NCI-H510A treated with DMSO at 0.1 percent for 48 hours (cell line): ENCODE measurements around the gene HDAC7.

Experiments
- DNase-seq: peaks from one replicate; lab custom pipeline; 2025; lab: John Stamatoyannopoulos, UW

HDAC7 gene

DNA sequence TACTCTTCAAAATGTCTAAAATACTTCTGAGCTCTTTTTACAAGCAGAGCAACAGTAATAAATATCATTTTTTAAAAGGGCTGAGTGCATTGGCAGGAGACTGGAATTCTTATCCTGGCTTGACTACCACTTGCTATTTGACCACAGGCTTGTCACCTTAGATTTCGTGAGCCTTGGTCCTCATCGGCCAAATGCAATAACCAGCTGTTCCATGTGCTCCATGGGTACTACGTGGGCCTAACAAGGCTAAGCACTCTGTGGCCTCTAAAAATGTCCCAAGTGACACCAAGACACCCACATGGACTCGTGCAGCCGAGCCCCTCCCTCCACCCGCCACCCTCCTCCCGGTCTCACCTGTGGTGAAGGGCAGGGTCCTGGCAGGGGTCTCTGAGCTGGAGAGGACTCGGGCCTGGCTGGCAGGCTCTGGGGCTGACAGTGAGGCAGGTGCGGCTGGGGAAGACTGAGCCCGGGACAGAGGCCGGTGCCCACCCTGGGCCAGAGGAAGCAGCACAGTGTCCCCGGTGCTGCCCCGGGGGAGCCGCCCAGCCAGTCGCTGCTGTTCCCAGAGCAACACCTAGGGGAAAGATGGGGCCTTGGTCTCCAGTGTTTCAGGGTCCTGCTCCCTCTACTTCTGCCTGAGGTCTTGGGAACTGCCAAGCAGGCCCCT is 26.6 kb downstream of the HDAC7 start:
- no peak for DNase-seq

DNA sequence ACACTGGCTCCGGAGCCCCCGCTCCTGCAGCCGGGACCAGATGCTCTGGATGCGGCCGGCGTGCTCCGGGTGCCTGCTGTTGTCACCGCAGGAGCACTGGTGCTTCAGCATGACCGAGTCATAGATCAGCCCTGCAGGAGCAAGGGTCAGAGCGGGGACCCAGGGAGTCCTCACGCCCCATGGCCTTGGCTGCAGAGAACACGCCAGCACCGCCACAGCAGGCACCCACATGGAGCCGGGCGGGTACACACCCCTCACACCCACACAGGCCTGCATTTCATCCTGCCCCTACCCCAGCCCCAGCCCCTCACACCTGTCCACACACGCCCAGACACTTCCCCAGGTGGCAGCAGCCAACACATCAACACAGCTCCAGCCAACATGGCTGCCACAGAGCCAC is 27.8 kb downstream of the HDAC7 start:
- no peak for DNase-seq

DNA sequence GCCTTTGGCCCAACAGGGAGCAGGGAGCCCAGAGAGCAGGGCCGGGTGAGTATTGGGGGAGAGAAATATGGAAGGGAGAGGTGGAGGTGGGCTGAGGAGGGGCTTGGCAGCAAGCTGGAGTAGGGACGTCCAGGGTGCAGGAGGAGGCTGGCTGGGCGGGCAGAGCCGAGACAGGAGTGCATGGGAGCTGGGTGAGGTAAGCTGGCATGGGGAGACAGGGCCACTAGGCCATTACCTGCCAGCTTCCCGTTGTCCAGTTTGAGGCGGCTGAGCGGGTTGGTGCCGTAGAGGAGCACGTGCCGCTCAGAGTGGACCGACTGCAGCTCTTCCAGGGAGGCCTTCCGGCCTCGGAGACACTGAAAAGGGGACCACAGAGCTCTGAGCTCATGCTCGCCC is 28.4 kb downstream of the HDAC7 start:
- no peak for DNase-seq

DNA sequence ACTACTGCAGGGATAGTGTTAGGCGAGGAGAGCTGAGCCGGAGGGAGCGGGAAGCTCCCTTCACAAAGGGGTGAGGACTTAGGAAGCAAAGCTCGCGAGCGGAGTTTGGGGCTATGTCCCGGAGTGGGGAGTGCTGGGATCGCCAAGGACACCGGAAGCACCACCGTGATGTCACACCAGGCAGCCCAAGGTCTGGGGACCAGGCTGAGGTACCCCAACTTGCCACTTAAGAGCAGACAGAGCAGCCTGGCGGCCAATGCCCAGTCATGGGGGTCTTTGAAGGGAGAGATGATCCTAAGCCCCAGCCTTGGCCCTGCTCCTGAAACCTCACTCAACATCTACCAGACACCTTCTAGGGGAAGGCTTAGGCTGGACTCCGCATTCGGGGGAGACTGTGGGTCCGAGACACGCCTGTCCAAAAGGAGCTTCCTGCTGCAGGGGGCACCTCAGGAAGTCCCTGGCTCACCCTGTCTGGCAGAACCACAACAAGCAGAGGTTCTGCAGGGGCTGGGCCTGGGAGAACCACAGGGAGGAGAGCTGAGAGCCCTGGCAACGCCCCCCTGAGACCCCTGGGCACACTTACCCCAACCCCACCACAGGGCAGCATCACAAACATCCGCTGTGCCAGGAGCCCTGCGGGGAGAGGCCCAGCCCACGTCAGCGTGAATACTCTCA is 28.9 kb downstream of the HDAC7 start:
- DNase-seq, result no peak

DNA sequence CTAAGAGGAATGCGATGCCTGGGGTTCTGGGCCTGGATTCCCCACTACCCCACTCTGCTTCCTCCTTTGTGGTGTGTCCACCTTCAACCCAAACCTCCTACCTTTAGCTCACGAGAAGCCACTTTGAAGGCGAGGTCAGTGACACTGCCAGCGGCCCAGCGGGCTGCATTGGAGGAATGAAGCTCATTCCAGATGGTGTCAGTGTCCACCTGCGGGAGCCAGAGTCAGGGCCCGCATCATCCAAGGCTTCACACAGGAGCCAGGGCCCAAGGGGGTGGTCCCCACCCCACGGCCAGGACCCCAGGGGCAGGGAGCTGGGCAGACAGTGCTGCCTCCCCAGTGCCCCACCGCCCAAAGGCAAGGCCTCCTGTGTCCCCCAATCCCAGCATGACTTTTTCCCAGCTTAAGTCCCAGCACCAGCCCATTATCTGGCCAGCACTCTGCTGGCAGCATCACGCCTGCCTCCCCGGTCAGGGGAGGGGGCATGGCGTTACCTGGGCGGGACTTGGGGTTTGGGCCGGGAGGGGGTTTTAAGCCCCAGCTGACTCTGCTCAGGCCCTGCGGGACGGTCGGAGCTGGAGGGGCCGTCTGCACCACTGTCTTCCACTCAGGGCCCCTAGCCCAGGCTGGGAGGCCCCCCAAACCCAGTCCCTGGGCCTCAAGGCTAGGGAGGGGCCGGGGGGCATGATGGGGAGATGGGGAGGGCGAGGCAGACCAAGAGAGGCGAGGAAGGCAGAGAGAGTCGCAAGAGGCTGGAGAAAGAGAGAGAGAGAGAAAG is 29.8 kb downstream of the HDAC7 start:
- DNase-seq, result no peak

DNA sequence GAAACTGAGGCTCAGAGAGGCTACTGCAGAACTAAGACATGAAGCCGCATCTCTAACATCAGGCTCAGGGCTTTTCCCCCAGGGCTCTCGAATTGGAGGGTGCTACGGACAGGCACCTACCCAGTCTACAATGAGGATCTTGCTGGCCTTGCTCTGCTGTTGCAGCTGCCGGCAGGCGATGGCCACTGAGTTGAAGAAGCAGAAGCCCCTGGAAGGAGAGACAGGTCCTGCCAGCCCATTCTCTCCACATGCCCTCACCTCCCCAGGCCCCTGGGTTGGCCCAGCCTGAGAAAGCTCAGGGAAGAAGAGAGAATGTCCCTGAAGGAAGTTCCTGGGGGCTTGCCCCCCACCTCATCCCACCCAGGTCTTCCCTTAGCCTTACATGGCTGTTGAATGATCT is 30.6 kb downstream of the HDAC7 start:
- DNase-seq, result no peak

- no peak for DNase-seq
Measured at GRCh38 chr12:47787596-47788319, 31.9 kb downstream of the HDAC7 start.

DNA sequence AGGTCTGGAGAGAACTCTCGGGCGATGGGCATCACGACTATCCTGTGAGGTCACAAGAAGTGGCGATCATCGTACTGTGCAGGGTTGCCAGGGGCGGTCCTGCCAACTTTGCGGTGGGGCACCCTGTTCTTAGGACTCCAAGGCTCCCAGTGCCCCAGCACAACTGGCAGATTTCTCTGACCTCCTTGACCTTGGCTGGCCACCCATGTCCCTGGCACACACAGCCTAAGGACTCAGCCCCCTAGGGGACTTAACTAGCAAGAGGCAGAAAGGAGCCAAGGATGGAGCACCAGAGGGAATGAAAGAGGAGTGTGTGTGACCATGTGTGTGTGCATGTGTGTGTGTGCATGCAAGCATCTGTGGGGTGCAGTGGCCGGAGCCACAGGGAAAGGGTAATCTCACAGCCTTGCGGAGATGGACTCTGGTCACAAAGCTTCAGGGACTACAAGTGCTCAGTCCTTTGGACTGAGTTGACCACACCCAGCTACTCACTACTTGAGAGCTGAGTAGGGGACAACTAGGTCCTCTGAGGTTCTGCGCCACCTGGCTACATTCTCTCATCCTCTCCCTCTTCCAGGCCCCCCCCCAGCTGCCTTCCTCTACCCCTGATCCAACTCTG is 32.9 kb downstream of the HDAC7 start:
- no peak for DNase-seq

- DNase-seq, result no peak
Measured at GRCh38 chr12:47785887-47786661, 33.6 kb downstream of the HDAC7 start.

- DNase-seq, result no peak
Measured at GRCh38 chr12:47785036-47785886, 34.4 kb downstream of the HDAC7 start.

- DNase-seq, result no peak
Measured at GRCh38 chr12:47783821-47784819, 35.6 kb downstream of the HDAC7 start.

GRCh38 chr12:47783024-47783755 is 36.5 kb downstream of the HDAC7 start:
- DNase-seq, result no peak

DNA sequence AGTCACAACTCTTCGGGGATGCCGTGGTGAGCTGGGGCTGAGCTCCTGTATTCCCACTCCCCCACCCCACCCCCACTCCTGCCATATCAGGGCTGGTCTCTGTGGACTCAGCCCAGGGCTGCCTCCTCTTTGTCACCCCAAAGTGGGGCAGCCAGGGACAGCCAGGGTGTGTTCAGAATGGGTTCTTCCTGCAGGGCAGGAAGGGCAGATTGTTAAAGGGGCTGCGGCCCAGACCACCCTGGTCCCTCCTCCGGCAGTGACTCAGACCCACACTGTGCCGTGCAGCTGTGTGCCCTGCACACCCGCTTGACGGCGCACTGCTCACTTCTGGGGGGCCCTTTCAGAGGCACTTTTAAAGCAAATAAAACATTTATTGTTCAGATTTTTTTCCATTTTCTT is 37.3 kb downstream of the HDAC7 start:
- no peak for DNase-seq

DNA sequence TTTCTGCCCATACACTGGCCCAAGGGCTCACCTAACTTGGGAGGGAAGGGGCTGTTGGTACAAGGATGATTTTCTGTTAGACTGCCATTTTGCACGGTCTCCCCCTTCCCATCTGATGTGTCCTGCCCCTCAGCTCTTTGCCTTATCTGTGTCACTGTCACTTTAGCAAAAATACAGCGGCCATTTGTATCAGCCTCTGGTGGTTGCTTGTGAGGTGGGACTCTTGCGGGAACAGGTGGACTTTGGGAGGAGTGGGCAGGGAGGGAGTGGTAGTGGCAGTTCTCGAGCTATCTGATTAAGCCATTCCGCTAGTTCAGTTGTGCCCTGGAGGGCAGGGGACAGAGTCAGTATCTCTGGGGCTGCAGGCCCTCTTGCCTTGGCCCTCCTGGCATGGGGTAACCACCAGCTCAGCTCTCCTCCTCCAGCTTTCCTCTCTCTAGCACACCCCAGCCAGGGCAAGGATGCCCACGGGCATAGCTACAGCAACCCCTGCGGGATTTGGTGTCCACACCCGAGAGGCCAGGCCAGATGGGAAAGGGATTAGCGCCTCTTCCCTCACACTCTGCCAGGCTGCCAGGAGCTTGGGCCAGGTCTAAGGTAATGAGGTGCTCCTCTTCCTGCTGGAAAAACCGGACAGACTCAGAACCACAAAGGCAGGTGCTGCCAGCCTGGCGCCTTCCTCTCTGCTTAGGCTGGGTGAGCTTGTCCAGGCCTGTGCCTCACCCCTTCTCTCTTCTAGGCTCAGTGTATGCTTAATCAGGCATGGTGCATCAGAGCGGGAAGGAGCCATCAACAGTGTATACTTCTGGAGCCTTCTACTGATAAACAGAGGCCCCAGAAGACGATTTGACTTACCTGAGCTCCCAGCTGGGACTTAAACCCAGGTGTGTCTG is 38.0 kb downstream of the HDAC7 start:
- peak; percentile 71 for DNase-seq

DNA sequence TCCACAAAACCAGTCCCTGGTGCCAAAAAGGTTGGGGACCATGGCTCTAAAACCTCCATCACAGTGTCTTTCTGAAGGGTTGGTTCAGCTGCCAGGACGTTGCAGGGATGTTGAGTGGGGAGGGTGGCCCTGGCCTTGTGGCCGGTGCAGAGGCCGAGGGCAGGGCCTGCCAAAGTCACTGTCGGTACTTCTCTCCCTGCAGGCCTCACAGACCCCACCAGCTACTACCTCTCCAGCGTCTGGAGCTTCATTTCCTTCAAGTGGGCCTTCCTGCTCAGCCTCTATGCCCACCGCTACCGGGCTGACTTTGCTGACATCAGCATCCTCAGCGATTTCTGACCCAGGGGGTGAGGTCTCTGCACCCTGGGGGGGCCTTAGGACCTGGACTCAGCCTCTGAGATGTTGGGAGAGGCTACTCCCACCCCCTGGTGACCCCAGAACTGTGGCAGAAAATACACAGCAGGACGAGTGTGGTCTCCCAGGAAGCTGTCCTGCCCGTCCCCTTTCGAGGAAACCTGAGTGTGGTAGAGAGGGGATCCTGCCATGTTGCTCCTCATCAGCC is 39.7 kb downstream of the HDAC7 start:
- no peak for DNase-seq

DNA sequence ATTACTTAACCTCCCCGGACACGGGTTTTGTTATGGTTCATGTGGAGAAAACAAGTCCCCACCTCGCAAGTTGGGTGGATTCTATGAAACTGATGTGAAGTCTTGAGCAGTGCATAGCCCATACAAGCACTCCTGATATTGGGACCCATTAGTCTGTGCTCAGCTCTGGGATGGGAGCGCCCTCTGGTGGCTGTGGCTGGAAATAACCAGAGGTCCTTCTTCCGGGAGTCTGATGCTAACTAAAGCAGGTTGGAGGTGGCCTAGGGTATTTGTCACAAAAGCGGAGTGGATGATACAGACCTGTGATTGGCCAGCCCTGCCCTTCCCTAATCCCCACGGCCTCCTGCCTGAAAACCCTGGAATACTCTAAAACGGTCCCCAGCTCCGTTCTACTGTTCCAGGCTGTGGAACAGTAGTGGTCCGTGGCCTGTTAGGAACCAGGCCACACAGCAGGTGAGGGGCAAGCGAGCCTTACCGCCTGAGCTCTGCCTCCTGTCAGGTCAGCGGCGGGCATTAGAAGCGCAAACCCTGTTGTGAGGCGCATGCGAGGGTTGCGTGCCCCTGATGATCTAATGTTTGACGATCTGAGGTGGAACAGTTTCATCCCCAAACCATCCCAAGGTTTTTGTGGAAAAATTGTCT is 40.3 kb downstream of the HDAC7 start:
- DNase-seq, result peak; percentile 88
